NCI-H526 (cell line): ENCODE results near the gene BMP3.
"Not testable (repeated sequence)": the region's sequence is repeated elsewhere in the genome, so short reads cannot be mapped to it uniquely, and the experiment has no call there.

ENCODE experiments used
- DNase-seq, 2 experiments: peaks; one replicate each; lab custom pipeline; 2025; lab: John Stamatoyannopoulos, UW

The BMP3 gene

GRCh38 chr4:81030061-81030980 is at the start of gene BMP3:
BMP3 (plus strand) TSS chr4:81030708; CDS start chr4:81031285, 577 bp downstream.
- peak in 1 of 2 experiments; percentile 2 for DNase-seq

DNA sequence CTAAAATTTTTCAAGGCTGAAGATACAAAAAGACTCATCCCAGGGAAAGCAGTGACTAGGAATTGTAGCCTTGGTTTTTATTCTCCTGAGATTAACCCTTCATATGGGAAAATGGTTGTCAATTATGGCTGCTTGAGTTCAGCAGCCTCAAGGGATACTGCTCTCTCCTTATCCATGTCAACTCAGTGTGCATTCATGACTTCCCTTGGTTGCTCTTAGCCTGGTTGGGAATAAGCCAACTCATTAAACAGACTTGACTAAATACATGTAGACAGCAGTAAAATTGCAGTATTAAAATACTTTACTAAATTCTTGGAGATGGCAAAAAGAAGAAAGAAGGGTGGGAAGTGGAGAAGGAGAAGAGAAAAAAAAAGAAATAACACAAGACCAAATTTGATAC is 44.5 kb upstream of the BMP3 start:
- DNase-seq = no peak

DNA sequence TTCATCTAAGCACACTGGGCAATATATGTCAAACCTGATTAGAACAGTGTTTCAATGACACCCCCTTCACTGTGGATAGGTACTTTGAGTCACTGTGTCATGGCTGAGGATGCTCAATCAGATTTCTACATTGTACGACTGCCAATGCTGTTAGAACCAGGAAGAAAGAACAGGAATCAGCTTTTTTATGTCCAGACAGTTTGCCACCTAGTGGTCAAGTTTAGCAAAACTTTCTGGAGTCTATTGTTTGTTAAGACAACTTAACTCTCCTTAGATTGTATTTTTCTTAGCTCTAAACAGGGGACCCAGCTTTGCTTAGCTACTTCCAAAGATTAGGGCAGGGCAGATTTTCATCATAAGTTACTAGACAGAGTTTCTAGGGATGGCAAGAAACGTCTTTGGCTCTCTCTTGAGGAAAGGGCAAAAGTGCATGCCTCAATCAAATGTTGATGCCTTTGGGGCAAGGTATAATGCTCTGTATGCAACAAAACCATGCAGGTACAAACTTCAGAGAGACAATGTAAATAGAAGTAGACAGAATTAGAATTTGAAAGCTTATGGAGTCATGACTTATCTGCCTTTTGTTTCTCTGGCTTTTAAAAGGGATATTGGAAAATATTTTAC is 40.5 kb upstream of the BMP3 start:
- DNase-seq = peak; percentile 31 to 41

DNA sequence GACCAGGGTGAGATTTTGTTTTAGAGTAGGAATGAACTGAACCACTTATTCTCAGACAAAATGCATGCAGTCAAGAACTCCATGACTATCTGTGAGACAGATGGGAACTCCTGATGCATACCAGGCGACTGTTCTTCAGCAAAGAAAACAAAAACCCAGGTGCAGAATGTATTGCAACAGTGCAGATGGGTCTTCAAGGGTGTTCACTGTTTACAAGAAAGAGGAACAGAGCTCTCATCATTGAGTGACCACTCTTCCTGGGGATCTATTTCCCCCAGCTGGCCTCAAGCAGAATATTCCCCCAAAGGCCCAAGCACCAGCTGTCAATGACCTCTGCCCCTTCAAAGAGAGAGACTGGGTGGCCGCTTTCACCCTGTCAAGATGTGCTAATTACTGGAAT is 39.7 kb upstream of the BMP3 start:
- DNase-seq = no peak

- DNase-seq = no peak
Measured at GRCh38 chr4:80999943-81000342, 30.6 kb upstream of the BMP3 start.

DNA sequence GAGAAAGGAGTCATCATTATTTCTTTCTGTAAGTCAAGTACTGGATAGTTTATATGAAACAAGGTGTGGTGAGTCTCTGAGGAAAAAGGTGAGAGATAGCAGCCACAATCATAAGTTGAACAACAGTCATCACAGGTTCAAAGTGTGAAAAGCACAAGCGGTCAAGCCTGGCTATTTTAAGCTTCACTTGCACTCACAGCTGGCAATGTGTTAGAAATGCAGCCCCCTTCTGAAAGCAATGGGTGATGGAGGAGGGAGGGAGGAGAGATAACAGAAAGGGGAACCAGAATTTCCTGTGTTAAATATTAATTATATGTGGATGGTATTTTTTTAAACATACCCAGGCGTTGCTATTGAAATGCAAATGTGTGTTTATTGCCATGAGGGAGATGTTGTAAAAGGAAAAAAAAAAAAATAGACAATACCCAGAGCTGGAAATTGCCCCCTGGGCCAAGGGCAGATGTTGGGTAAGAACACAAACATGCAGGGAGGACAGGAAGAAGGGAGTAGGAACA is 26.9 kb upstream of the BMP3 start:
- DNase-seq = no peak

GRCh38 chr4:81007417-81007816 is 23.1 kb upstream of the BMP3 start:
- DNase-seq = no peak

GRCh38 chr4:81016566-81016965 is 13.9 kb upstream of the BMP3 start:
- DNase-seq = not testable (repeated sequence)

GRCh38 chr4:81019006-81019405 is 11.5 kb upstream of the BMP3 start:
- no peak for DNase-seq

DNA sequence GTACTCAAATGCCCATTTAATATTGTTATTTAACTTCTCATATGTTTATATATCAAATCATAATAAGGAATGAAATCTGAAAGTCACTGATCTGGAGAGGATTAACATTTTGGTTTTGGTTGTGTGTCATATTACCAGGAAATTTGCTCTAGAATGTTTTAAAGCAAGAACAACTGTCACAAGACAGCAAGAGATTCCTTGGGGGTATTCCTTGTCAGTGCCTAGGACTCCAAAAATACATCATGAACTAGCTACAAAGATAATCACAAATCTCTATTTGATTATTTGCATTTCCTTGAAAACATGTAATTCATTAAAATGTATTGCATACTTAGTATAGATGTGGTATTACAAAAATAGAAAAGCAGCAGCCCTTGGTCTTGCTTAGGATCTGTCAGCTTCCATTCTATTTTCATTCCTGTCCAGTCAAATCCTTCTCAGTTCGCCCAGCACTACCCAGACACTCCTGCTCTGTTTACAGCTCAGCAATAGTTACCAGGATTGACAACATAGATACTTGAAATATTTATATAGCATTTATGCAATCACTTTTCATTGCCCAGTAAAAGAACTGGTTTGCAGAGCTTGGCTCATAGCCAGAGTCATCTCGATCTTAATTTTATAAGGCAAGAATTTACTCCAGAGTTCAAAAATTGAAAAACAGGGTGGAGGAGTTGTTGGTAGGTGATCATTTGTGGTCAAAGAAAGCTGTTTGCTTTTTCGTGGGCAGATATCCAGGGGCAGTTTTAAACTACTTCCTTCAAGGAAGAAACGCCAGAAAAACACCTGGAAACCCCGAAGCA is 9.2 kb upstream of the BMP3 start:
- DNase-seq = no peak

- DNase-seq = no peak
Measured at GRCh38 chr4:81021981-81022380, 8.5 kb upstream of the BMP3 start.

DNA sequence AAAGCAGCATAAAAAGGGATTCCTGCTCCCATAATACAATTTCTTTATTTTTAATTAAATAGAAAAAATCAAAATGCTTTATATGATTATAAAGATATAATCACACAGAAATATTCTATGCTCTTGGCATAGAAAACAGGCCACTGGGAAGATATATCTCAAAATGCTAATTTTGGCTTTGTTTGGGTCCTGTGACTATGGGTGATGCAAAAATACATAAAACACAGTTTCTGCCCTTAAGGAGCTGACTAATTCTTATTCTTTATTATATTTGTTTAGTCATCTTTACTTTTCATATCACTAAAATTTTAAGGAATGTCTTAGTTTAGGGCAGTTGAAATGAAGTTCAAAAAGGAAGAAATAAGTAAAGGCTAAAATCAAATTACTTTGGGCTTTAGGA is 7.0 kb upstream of the BMP3 start:
- DNase-seq = no peak

DNA sequence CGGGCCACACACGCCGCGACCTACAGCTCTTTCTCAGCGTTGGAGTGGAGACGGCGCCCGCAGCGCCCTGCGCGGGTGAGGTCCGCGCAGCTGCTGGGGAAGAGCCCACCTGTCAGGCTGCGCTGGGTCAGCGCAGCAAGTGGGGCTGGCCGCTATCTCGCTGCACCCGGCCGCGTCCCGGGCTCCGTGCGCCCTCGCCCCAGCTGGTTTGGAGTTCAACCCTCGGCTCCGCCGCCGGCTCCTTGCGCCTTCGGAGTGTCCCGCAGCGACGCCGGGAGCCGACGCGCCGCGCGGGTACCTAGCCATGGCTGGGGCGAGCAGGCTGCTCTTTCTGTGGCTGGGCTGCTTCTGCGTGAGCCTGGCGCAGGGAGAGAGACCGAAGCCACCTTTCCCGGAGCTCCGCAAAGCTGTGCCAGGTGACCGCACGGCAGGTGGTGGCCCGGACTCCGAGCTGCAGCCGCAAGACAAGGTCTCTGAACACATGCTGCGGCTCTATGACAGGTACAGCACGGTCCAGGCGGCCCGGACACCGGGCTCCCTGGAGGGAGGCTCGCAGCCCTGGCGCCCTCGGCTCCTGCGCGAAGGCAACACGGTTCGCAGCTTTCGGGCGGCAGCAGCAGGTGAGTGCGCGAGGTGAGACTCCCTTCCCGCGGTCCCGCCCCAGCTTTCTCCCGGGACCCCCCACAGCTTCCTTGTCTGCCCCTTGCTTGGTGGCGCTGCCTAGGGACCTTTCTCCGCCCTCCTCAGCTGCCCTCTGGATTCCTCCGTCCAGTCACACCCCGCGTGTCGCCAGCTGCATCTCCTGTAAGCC is 678 bp downstream of the BMP3 start:
- no peak for DNase-seq

DNA sequence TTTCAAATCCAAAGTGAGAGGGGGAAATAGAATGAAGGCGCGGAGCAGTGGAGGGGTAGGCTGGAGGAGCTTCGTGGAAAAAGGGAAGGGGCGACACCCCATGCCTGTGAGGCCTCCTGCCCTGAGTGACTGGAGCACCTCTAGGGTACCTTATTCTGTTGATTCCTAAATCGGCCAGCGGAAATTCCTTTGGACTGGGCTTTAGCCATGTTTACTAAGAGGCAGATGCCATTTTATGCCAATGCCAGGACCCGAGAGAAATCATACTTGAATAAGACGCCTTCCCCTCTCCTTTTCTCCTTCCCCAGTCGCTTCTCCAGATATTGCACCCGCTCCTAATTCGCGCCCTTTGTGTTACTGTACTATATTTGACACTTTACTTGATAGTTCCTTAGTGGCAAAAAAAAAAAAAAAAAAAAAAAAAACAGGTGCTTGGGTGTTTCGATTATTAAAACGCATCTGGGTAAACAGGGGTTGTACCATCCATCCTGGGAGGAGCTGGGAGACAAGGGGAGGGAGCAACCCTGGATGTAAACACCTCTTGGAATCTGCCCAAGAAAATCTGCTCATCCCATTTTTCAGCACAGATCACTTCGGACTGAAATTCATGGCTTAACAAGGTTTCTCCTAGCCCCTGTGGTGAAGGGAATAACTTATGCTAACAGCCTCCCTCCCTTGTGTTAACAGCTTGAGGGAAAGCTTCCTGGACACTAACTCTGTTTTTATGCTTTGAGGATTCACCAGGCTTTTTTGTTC is 1.5 kb downstream of the BMP3 start:
- no peak for DNase-seq

- DNase-seq = no peak
Measured at GRCh38 chr4:81032771-81033684, 2.5 kb downstream of the BMP3 start.

DNA sequence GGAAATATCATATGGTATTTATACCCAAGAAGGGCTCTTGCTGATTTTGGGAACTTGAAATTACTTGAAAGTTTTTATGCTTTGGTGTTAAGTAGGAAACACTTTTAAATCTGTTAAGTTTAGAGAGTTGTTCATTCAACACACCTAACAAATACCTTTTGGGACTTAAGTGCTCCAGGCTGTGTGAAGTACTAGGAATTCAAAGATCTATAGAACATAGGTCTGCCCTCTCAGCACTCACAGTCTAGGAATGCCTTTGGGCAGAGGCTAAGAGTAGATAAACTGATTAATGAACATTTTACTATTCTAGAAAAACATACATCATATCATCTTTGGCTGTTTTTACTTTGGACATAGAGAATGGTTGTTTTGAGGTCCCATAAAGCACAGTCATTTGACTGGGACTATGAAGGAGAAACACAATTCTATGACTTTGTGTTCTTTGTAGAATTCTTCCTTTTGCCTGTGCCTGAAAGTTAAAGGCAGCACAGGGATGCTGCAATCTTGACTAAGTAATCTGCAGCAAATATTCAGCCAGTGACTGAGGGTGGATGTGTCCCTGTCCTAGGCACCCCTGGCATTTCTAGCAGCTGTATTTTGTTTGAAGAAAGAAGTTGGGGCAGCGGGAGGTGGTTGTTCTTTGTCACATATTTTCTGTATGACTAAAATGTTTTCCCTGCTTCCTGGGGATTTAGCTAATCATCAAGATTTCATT is 8.3 kb downstream of the BMP3 start:
- no peak for DNase-seq

GRCh38 chr4:81039351-81039972 is 9.0 kb downstream of the BMP3 start:
- DNase-seq = no peak

DNA sequence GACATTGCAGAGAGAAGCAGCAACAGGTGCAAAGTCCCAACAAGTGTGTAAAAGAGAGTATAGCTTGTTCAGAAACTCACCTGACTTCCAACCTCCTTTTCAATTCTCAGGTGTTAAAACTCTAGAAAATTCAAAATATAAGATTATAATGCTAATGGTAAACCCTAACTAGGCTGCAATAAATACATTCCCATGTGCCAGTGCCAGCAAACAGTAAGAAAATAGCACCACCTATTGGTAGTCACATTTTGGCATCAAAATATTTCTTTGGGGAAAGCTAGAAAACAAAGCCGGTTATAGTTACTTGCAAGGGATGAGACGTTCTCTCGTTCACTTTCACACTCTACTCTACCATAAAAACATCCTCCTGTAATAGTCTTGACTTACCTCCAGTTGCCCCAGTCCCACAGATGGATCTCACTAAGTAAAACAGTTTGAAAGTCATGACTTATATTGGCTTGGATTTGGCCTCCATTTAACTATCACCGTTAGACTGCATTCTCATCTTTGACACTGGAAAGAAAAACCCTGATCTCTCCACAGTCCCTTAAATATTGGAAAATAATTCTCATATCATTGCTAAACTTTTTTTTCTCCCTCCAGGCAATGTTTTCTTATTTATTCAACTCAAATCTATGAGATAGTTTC is 9.6 kb downstream of the BMP3 start:
- DNase-seq = peak in 1 of 2 experiments; percentile 23
